K562 (cell line): ENCODE data around the gene SLC15A1.

ENCODE experiments used
- CTCF ChIP-seq, 3 experiments: IDR thresholded peaks in 2 of 3; conservative IDR thresholded peaks in 1 of 3; 2 replicates each; pipeline ENCODE4 v1.5.1; 2011 to 2012; ENCODE audit warnings: low read length in 3 of 3, mild to moderate bottlenecking in 3 of 3, control low read depth in 2 of 3, improper control_type of control experiment in 1 of 3, inconsistent platforms in 1 of 3, low read depth in 1 of 3, mixed read lengths in 1 of 3, moderate library complexity in 1 of 3; ENCODE audit not compliant: insufficient read depth in 2 of 3
- EP300 ChIP-seq: IDR thresholded peaks from 2 replicates; pipeline ENCODE4 v1.6.1; 2012; ENCODE audit warnings: low read length, improper control_type of control experiment
- GATA2 ChIP-seq: sonication (generic); formaldehyde crosslinking; IDR thresholded peaks from 2 replicates; pipeline ENCODE4 v1.4.0; 2020; ENCODE audit warnings: mild to moderate bottlenecking, missing genetic modification reagents
- IRF1 ChIP-seq: sonication (generic); formaldehyde crosslinking; IDR thresholded peaks from 2 replicates; pipeline ENCODE4 v1.8.0; 2022; ENCODE audit warnings: missing genetic modification reagents, mild to moderate bottlenecking, borderline replicate concordance
- REST ChIP-seq, 2 experiments: fragments of 450-650 bp; formaldehyde crosslinking in 1 of 2; IDR thresholded peaks; 2 replicates each; pipeline versions ENCODE4 v1.4.0 to v1.6.1; 2014 to 2020; ENCODE audit warnings: mild to moderate bottlenecking in 2 of 2, borderline replicate concordance in 1 of 2, low read depth in 1 of 2
- TF ChIP-seq, protein P1 (sequence below): sonication (generic); formaldehyde crosslinking; IDR thresholded peaks from 2 replicates; pipeline ENCODE4 v1.8.1; 2022; ENCODE audit warnings: missing genetic modification reagents

DNA sequence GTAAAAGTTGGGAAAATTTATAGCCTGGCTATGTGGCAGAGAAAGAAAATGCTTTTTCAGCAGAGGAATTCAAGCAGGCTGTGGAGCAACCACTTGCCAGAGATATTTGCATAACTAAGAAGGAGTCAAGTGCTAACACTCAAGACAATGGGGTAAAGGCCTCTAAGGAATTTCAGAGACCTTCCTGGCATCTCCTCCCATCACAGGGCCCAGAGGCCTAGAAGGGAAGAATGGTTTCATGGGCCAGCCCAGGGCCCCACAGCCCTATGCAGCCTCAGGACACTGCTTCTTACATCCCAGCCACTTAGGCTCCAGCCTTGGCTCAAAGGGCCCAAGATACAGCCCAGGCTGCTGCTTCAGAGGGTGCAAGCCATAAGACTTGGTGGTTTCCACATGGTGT is 14.3 kb downstream of the SLC15A1 start:
- TF ChIP-seq CTCF (IDR thresholded peaks at IDR 0.05 in 2 of 3, conservative IDR thresholded peaks at IDR 0.05 in 1 of 3; ENCODE audit: insufficient read depth in 2 of 3, low read depth in 1 of 3, low read length in 3 of 3) (no peak), IRF1 (CRISPR knock-in tag) (no peak), EP300 (no peak), REST (IDR thresholded peaks at IDR 0.05; ENCODE audit: borderline replicate concordance) (no peak), REST (CRISPR knock-in tag; IDR thresholded peaks at IDR 0.05; ENCODE audit: low read depth) (no peak), GATA2 (CRISPR knock-in tag) (no peak)
- TF ChIP-seq, protein P1, sequence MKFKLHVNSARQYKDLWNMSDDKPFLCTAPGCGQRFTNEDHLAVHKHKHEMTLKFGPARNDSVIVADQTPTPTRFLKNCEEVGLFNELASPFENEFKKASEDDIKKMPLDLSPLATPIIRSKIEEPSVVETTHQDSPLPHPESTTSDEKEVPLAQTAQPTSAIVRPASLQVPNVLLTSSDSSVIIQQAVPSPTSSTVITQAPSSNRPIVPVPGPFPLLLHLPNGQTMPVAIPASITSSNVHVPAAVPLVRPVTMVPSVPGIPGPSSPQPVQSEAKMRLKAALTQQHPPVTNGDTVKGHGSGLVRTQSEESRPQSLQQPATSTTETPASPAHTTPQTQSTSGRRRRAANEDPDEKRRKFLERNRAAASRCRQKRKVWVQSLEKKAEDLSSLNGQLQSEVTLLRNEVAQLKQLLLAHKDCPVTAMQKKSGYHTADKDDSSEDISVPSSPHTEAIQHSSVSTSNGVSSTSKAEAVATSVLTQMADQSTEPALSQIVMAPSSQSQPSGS (CRISPR knock-in tag), result no peak
